GM10266 (cell line): ENCODE measurements around the gene TXNRD2.

Source experiments
- DNase-seq: peaks from one replicate; pipeline ENCODE4 v3.0.0; 2012; ENCODE audit errors: extremely low spot score
- TF ChIP-seq, protein P1 (sequence below): IDR thresholded peaks from 2 replicates; pipeline ENCODE4 v1.5.1; 2012; ENCODE audit warnings: mild to moderate bottlenecking, low read depth; ENCODE audit not compliant: control insufficient read depth, insufficient read depth; ENCODE audit errors: missing control alignments

TXNRD2 gene

DNA sequence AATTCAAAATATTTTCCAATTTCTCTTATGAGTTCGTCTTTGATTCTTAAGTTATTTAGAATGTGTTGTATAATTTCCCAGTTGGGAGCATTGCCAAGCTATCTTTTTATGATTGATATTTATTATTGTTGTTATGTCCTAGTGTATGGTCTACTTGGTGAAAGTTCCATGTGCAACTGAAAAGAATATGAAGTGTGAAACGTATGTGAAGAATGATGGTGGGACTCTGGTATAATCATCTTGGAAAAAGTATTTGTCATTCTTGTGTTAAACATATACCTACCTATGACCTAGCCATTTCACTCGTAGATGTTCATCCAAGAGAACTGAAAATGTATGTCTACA, 75.0 kb downstream of the TXNRD2 start:
- DNase-seq = no peak
- TF ChIP-seq, protein P1, sequence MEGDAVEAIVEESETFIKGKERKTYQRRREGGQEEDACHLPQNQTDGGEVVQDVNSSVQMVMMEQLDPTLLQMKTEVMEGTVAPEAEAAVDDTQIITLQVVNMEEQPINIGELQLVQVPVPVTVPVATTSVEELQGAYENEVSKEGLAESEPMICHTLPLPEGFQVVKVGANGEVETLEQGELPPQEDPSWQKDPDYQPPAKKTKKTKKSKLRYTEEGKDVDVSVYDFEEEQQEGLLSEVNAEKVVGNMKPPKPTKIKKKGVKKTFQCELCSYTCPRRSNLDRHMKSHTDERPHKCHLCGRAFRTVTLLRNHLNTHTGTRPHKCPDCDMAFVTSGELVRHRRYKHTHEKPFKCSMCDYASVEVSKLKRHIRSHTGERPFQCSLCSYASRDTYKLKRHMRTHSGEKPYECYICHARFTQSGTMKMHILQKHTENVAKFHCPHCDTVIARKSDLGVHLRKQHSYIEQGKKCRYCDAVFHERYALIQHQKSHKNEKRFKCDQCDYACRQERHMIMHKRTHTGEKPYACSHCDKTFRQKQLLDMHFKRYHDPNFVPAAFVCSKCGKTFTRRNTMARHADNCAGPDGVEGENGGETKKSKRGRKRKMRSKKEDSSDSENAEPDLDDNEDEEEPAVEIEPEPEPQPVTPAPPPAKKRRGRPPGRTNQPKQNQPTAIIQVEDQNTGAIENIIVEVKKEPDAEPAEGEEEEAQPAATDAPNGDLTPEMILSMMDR = no peak

DNA sequence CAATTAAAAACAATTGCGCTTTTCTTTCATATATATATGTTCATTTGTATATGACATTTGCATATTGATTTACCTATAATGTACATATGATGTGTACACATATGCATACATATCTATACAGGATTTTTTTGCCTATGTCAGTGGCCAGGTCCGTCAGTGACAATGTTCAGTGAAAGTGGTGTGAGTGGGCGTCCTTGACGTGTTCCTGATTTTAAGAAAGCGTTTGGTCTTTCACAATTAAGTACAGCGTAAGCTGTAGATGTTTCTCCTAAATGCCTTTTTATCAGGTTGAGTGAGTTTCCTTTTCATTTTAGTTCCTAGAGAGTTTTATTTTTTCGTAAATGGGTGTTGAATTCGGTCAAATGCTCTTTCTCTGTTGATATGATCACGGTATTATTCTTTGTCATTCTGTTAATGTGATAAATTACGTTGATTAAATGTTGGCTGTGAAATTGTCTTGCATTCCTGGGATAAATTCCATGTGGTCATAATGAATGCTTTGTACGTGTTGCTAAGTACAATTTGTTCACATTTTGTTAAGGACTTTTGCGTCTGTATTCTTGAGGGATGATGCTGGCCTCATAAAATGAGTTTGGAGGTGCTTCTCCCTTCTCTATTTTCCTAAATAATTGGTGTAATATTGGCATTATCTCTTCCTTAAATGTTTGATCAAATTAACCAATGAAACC, 76.3 kb downstream of the TXNRD2 start:
- no peak for DNase-seq
- TF ChIP-seq, protein P1 = no peak

DNA sequence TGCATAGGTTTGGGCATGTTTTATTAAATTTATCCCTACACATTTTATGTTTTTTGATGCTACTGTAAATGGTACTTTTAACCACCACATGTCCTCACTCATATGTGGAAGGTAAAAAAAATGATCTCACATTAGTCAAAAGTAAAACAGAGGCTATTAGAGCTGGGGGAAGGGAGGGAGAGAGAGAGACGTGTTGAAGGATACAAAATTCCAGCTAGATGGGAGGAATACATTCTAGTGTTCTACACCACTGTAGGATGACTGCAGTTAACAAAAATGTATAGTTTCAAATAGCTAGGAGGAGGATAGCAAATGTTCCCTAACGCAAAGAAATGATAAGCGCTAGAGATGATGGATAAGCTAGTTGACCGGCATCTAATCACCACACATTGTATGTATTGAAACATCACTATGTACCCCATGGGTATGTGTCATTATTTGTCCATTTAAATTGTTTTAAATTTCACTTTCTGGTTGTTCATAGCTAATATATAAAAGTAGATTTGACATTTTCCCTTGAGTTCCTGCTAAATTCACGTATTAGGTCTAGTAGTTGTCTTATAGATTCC, 77.0 kb downstream of the TXNRD2 start:
- TF ChIP-seq, protein P1 = no peak
- no peak for DNase-seq

DNA sequence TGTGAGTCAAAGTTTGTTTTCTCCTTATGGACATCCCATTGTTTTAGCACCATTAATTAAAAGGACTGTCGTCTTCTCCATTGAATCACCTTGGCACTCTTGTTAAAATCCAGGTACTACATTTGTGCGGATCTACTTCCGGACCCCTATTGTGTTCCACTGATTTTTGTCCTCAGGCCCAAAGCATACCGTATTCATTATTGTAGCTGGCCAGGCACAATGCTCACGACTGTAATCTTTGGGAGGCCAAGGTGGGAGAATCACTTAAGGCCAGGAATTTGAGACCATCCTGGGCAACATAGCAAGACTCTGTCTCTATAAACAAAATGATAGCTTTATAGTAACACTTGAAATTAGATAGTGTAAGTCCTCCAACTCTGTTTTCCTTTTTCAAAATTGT, 78.0 kb downstream of the TXNRD2 start:
- no peak for DNase-seq
- TF ChIP-seq, protein P1 = no peak

DNA sequence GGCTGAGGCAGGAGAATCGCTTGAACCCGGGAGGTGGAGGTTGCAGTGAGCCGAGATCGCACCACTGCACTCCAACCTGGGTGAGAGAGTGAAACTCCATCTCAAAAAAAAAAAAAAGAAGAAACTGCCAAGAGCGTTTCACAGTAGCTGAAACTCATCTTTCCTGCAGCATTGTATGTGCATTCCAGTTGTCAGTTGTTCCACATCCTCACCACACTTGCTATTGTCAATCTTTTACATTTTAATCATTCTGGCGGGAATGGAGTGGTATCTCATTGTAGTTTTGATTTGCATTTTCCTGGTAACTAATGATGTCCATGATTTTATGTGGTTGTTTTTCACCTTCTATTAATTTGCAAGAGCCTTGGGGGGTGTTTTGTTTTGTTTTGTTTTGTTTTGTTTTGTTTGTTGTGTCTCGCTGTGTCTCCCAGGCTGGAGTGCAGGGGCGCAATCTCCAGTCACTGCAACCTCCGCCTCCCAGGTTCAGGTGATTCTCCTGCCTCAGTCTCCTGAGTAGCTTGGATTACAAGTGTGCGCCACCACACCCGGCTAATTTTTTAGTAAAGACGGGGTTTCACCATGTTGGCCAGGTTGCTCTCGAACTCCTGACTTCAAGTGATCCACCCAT, 78.9 kb downstream of the TXNRD2 start:
- no peak for DNase-seq
- TF ChIP-seq, protein P1 = no peak

DNA sequence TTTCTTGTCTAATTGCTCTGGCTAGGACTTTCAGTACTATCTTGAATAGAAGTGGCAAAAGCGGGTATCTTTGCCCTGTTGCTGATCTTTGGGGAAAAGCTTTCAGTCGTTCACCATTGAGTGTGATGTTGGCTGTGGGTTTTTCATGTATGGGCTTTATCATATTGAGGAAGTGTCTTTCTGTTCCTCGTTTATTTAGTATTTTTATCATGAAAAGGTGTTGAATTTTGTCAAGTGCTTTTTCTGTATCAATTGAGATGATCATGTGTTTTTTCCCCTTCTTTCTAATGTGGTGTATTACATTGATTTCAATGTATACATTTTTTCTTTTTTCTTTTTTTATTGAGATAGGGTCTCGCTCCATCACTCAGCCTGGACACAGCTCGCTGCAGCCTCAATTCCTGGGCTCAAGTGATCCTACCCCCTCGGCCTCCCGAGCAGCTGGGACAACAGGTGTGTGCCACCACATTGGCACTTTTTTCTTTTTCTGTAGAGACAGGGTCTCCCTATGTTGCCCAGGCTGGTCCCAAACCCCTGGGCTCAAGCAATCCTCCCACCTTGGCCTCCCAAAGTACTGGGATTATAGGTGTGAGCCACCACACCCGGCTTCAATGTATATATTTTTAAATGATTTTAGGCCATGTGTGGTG, 81.6 kb downstream of the TXNRD2 start:
- TF ChIP-seq, protein P1 = no peak
- no peak for DNase-seq

DNA sequence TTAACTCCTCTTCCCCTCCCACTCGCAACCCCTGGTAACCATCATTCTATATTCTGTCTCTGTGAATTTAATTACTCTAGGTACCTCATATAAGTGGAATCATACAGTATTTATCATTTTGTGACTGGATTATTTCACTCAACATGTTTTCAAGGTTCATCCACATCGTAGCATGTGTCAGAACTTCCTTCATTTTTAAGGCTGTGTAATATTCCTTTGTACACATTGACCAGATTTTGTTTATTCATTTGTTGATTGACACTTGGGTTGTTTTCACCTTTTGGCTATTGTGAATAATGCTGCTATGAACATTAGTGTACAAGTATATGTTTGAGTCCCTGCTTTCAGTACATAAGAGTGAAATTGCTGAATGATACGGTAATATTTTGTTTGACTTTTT, 84.2 kb downstream of the TXNRD2 start:
- DNase-seq = no peak

More for the DNA sequence above, 84.2 kb downstream of the TXNRD2 start:
- TF ChIP-seq, protein P1 = no peak
